Naive thymus-derived CD4-positive, alpha-beta T cell (primary cell): Measurements from ENCODE around the gene VPS13D. TPM values are rescaled to one million over a fixed set of nuclear protein-coding genes. Genes with fewer than 3 reads are reported as not detected.

Source experiments
- ATAC-seq: fragments of 150-1000 bp; cut with Tn5 transposase; 2 replicates; pipeline ENCODE4 v1.10.0; 2021; ENCODE audit warnings: mild to moderate bottlenecking, moderate library complexity
- CTCF ChIA-PET: fragments of 350-600 bp; sonication (Branson Sonifier 250); formaldehyde crosslinking; loops from one replicate; lab custom pipeline; 2021; ENCODE audit warnings: antibody characterized with exemption; lab: Charles Lee
- POLR2A ChIA-PET: fragments of 350-600 bp; sonication (Branson Sonifier 250); formaldehyde crosslinking; loops from one replicate; lab custom pipeline; 2021; ENCODE audit warnings: antibody characterized with exemption, inconsistent platforms; lab: Charles Lee
- DNase-seq, 9 donors: peaks; one replicate each; pipeline versions ENCODE4 v3.0.0 to v3.0.0-alpha.2; 2020 to 2022; ENCODE audit warnings: mixed read lengths in 1 of 9
- H3K27ac ChIP-seq: one replicate; pipeline ENCODE4 v1.7.0; 2013; ENCODE audit warnings: mild to moderate bottlenecking, low read depth, low read length, moderate library complexity
- H3K27me3 ChIP-seq, 2 donors: one replicate each; pipeline ENCODE4 v1.7.0; 2013; ENCODE audit warnings: low read length in 2 of 2, mild to moderate bottlenecking in 2 of 2, moderate library complexity in 2 of 2; ENCODE audit not compliant: control insufficient read depth in 2 of 2, insufficient read depth in 2 of 2
- H3K36me3 ChIP-seq, 3 experiments: 1 replicate in 2 of 3; 2 replicates in 1 of 3; pipeline ENCODE4 v1.7.0; 2013; ENCODE audit warnings: low read length in 3 of 3, mild to moderate bottlenecking in 3 of 3, moderate library complexity in 1 of 3; ENCODE audit not compliant: insufficient read depth in 3 of 3, control insufficient read depth in 2 of 3
- H3K4me1 ChIP-seq, 2 donors: one replicate each; pipeline ENCODE4 v1.7.0; 2013; ENCODE audit warnings: low read length in 2 of 2, mild to moderate bottlenecking in 2 of 2, moderate library complexity in 1 of 2; ENCODE audit not compliant: control insufficient read depth in 2 of 2, insufficient read depth in 2 of 2
- H3K4me3 ChIP-seq: 2 replicates; pipeline ENCODE4 v1.7.0; 2013; ENCODE audit warnings: mild to moderate bottlenecking, low read length
- H3K9me3 ChIP-seq, 3 experiments: 1 replicate in 2 of 3; 2 replicates in 1 of 3; pipeline ENCODE4 v1.7.0; 2013; ENCODE audit warnings: low read length in 3 of 3; ENCODE audit not compliant: control insufficient read depth in 2 of 3
- H3K27ac Mint-ChIP-seq, 9 donors: one replicate each; pipeline ENCODE4 v1.8.0; 2020 to 2022; ENCODE audit warnings: mixed read lengths in 9 of 9, mild to moderate bottlenecking in 8 of 9, moderate library complexity in 5 of 9, inconsistent platforms in 2 of 9
- H3K27me3 Mint-ChIP-seq, 5 donors: one replicate each; pipeline ENCODE4 v1.8.0; 2021 to 2022; ENCODE audit warnings: mixed read lengths in 5 of 5, mild to moderate bottlenecking in 1 of 5
- H3K36me3 Mint-ChIP-seq, 5 donors: one replicate each; pipeline ENCODE4 v1.8.0; 2020 to 2022; ENCODE audit warnings: mixed read lengths in 5 of 5, mild to moderate bottlenecking in 3 of 5, inconsistent platforms in 1 of 5
- H3K4me1 Mint-ChIP-seq, 7 donors: one replicate each; pipeline ENCODE4 v1.8.0; 2020 to 2022; ENCODE audit warnings: mixed read lengths in 7 of 7, mild to moderate bottlenecking in 3 of 7, inconsistent platforms in 1 of 7
- H3K4me3 Mint-ChIP-seq, 10 donors: one replicate each; pipeline ENCODE4 v1.8.0; 2020 to 2022; ENCODE audit warnings: mild to moderate bottlenecking in 10 of 10, mixed read lengths in 10 of 10, moderate library complexity in 6 of 10, inconsistent platforms in 2 of 10
- H3K9me3 Mint-ChIP-seq, 11 donors: one replicate each; pipeline ENCODE4 v1.8.0; 2020 to 2022; ENCODE audit warnings: mixed read lengths in 11 of 11, mild to moderate bottlenecking in 4 of 11, inconsistent platforms in 1 of 11, moderate library complexity in 1 of 11
- intact Hi-C, 2 donors: fragments of 100-400 bp; cut with micrococcal nuclease; formaldehyde crosslinking; loops; one replicate each; pipeline ENCODE4 v1.15.1; 2023
- polyA plus RNA-seq, 2 donors: library from polyadenylated mRNA; unstranded; fragments of 300-500 nt; fragmentation: Illumina TruSeq; gene quantifications; one replicate each; pipeline ENCODE4 v1.2.3, GENCODE V29; 2021
- total RNA-seq, 6 experiments: library from RNA in 5 of 6; stranded (reverse) in 5 of 6; gene quantifications; 1 replicate in 5 of 6; 2 replicates in 1 of 6; pipeline ENCODE4 v1.2.3 and lab custom pipeline; 2021 to 2026

The VPS13D gene
- total and polyA plus RNA-seq, 7 experiments from 2014 or later: 6.5 to 94.4 (median 73.2) TPM

- CTCF ChIA-PET: interaction anchor here (1.7 kb wide), 1 partner anchor 9 kb away, joined by 3 read pairs; no protein-coding TSS in a partner anchor
- ATAC-seq: no peak
- H3K27ac Mint-ChIP-seq: peak overlapping the region in 3 of 9 donors; percentile 2 to 24 (median 24)
Observed at GRCh38 chr1:12461754-12462153, 231.9 kb downstream of the VPS13D start.

GRCh38 chr1:12462586-12462985 is 232.8 kb downstream of the VPS13D start:
- Mint-ChIP-seq H3K9me3 (peaks cover 0 to 2% (median 0%) of the 10 kb centered on the region in 11 donors), H3K4me3 (no peak overlapping the region), H3K4me1 (peaks cover 7 to 50% (median 37%) of the 10 kb centered on the region in 7 donors), H3K27ac (peak overlapping the region in 2 of 9 donors; percentile 2 to 54), H3K36me3 (peaks cover 12 to 68% (median 36%) of the 10 kb centered on the region in 5 donors), H3K27me3 (no peaks in the 10 kb centered on the region)
- no peak overlapping the region for H3K4me3 ChIP-seq
- DNase-seq: no peak
- intact Hi-C loops: no loop called here
- ChIA-PET CTCF (interaction anchor here (1.7 kb wide), 1 partner anchor 8 kb away, joined by 3 read pairs; no protein-coding TSS in a partner anchor), POLR2A (interaction anchor here (1.5 to 14.5 kb wide), 2 partner anchors 15 to 156 kb away, joined by 4 to 212 read pairs; partner anchors contain the start of gene DHRS3)
- H3K27ac ChIP-seq: no peak overlapping the region
- H3K9me3 ChIP-seq: no peaks in the 10 kb centered on the region
- no peak for ATAC-seq
- H3K4me1 ChIP-seq: peaks cover 0 to 16% of the 10 kb centered on the region in 2 donors
- no peaks in the 10 kb centered on the region for H3K27me3 ChIP-seq
- peaks cover 0 to 28% (median 4%) of the 10 kb centered on the region in 3 experiments for H3K36me3 ChIP-seq

More at GRCh38 chr1:12461754-12462153, 231.9 kb downstream of the VPS13D start:
- H3K4me3 Mint-ChIP-seq: no peak overlapping the region
- peaks cover 0 to 25% of the 10 kb centered on the region in 2 donors for H3K4me1 ChIP-seq
- H3K9me3 ChIP-seq: no peaks in the 10 kb centered on the region
- H3K36me3 ChIP-seq: peaks cover 0 to 28% (median 10%) of the 10 kb centered on the region in 3 experiments
- H3K4me1 Mint-ChIP-seq: peaks cover 13 to 51% (median 40%) of the 10 kb centered on the region in 7 donors
- H3K27me3 ChIP-seq: no peaks in the 10 kb centered on the region
- H3K27ac ChIP-seq: no peak overlapping the region
- peaks cover 9 to 71% (median 39%) of the 10 kb centered on the region in 5 donors for H3K36me3 Mint-ChIP-seq
- H3K4me3 ChIP-seq: no peak overlapping the region
- DNase-seq: no peak
- POLR2A ChIA-PET: interaction anchor here (1.0 to 14.5 kb wide), 2 partner anchors 10 to 16 kb away, joined by 4 to 212 read pairs; no protein-coding TSS in a partner anchor
- no peaks in the 10 kb centered on the region for H3K9me3 Mint-ChIP-seq
- intact Hi-C loops: no loop called here
- H3K27me3 Mint-ChIP-seq: no peaks in the 10 kb centered on the region

- DNase-seq: no peak
- ChIA-PET CTCF (no interaction called here), POLR2A (interaction anchor here (1.5 to 14.5 kb wide), 2 partner anchors 13 to 154 kb away, joined by 4 to 212 read pairs; partner anchors contain the start of gene DHRS3)
- no peaks in the 10 kb centered on the region for H3K27me3 ChIP-seq
- H3K27ac ChIP-seq: no peak overlapping the region
- Mint-ChIP-seq H3K27ac (peak overlapping the region in 3 of 9 donors; percentile 8 to 59 (median 59)), H3K27me3 (no peaks in the 10 kb centered on the region), H3K36me3 (peaks cover 13 to 64% (median 37%) of the 10 kb centered on the region in 5 donors), H3K9me3 (peaks cover 0 to 2% (median 0%) of the 10 kb centered on the region in 11 donors), H3K4me1 (peaks cover 5 to 46% (median 32%) of the 10 kb centered on the region in 7 donors), H3K4me3 (no peak overlapping the region)
- H3K9me3 ChIP-seq: no peaks in the 10 kb centered on the region
- no peak for ATAC-seq
- peaks cover 0 to 28% (median 4%) of the 10 kb centered on the region in 3 experiments for H3K36me3 ChIP-seq
- H3K4me3 ChIP-seq: no peak overlapping the region
- intact Hi-C loops: no loop called here
- H3K4me1 ChIP-seq: peaks cover 0 to 2% of the 10 kb centered on the region in 2 donors
Observed at GRCh38 chr1:12464045-12464461, 234.2 kb downstream of the VPS13D start.

GRCh38 chr1:12464598-12465056 is 234.8 kb downstream of the VPS13D start:
- Histone ChIP-seq H3K4me1 (peaks cover 0 to 5% of the 10 kb centered on the region in 2 donors), H3K27me3 (no peaks in the 10 kb centered on the region), H3K27ac (no peak overlapping the region), H3K36me3 (peaks cover 0 to 28% (median 4%) of the 10 kb centered on the region in 3 experiments), H3K9me3 (no peaks in the 10 kb centered on the region), H3K4me3 (no peak overlapping the region)
- Mint-ChIP-seq H3K27ac (no peak overlapping the region), H3K4me3 (no peak overlapping the region), H3K27me3 (no peaks in the 10 kb centered on the region), H3K36me3 (peaks cover 13 to 61% (median 37%) of the 10 kb centered on the region in 5 donors), H3K9me3 (peaks cover 0 to 2% (median 0%) of the 10 kb centered on the region in 11 donors), H3K4me1 (peaks cover 5 to 46% (median 34%) of the 10 kb centered on the region in 7 donors)
- no peak for DNase-seq
- ATAC-seq: no peak
- ChIA-PET POLR2A (interaction anchor here (1.7 kb wide), 1 partner anchor 14 kb away, joined by 7 read pairs; no protein-coding TSS in a partner anchor), CTCF (no interaction called here)
- intact Hi-C loops: no loop called here

DNA sequence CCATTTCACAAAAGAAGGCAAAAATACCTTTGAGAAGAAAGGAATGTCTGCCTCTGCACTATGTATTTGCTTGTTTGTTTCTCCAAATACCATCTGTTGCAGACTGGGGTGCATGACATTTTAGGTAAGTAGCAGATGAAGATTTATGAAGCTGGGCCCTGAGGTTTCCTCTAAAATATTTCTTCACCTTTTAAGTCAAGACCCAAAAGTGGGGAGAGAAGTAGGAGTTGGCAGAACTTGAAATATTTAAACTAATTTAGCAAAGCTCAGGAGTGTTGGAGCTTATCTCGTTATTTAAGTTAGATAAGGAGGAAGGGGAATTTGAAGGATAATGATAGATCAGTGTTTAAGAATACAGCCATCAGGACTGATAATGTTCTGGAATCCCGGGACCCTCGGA is 235.3 kb downstream of the VPS13D start:
- intact Hi-C loops: no loop called here
- H3K4me1 ChIP-seq: peaks cover 0 to 10% of the 10 kb centered on the region in 2 donors
- Mint-ChIP-seq H3K9me3 (peaks cover 0 to 2% (median 0%) of the 10 kb centered on the region in 11 donors), H3K27me3 (no peaks in the 10 kb centered on the region), H3K4me3 (no peak overlapping the region), H3K27ac (peak overlapping the region in 3 of 9 donors; percentile 12 to 28 (median 24)), H3K36me3 (peaks cover 13 to 56% (median 37%) of the 10 kb centered on the region in 5 donors), H3K4me1 (peaks cover 9 to 46% (median 36%) of the 10 kb centered on the region in 7 donors)
- ATAC-seq (no peak), DNase-seq (no peak)
- H3K36me3 ChIP-seq: peaks cover 0 to 26% (median 4%) of the 10 kb centered on the region in 3 experiments
- ChIA-PET POLR2A (interaction anchor here (1.7 kb wide), 1 partner anchor 14 kb away, joined by 7 read pairs; no protein-coding TSS in a partner anchor), CTCF (no interaction called here)
- H3K27me3 ChIP-seq: no peaks in the 10 kb centered on the region
- H3K27ac ChIP-seq: no peak overlapping the region
- no peaks in the 10 kb centered on the region for H3K9me3 ChIP-seq
- H3K4me3 ChIP-seq: no peak overlapping the region

- Mint-ChIP-seq H3K36me3 (peaks cover 13 to 41% (median 29%) of the 10 kb centered on the region in 5 donors), H3K4me1 (peaks cover 12 to 62% (median 52%) of the 10 kb centered on the region in 7 donors), H3K27me3 (no peaks in the 10 kb centered on the region), H3K4me3 (no peak overlapping the region), H3K9me3 (peaks cover 0 to 2% (median 0%) of the 10 kb centered on the region in 11 donors), H3K27ac (peak overlapping the region in 2 of 9 donors; percentile 77 to 81)
- H3K27ac ChIP-seq: no peak overlapping the region
- intact Hi-C loops: no loop called here
- H3K27me3 ChIP-seq: no peaks in the 10 kb centered on the region
- peaks cover 0 to 16% (median 0%) of the 10 kb centered on the region in 3 experiments for H3K36me3 ChIP-seq
- ChIA-PET POLR2A (interaction anchor here (1.8 kb wide), 2 partner anchors 9 to 43 kb away, joined by 4 to 6 read pairs; no protein-coding TSS in a partner anchor), CTCF (interaction anchor here (0.7 to 1.0 kb wide), 2 partner anchors 44 to 151 kb away, joined by 3 to 4 read pairs; no protein-coding TSS in a partner anchor)
- H3K9me3 ChIP-seq: no peaks in the 10 kb centered on the region
- peaks cover 5 to 27% of the 10 kb centered on the region in 2 donors for H3K4me1 ChIP-seq
- DNase-seq (no peak), ATAC-seq (no peak)
- no peak overlapping the region for H3K4me3 ChIP-seq
Observed at GRCh38 chr1:12466816-12467215, 237.0 kb downstream of the VPS13D start.
